ENCODE measurements around the gene PI4KB. TPM values are rescaled to one million over a fixed set of nuclear protein-coding genes. Genes with fewer than 3 reads are reported as not detected.
A peak's percentile ranks its signal among the peaks of the same experiment; 100 is the strongest.

The PI4KB gene
- total and polyA plus RNA-seq, 2 of the 13 experiments (the other 11 are each of a cell fraction or from before 2014, with no cell fraction given) = 19.5 to 29.3 TPM

GRCh38 chr1:151265446-151266236, 61.6 kb downstream of the PI4KB start (continued):
- TF ChIP-seq ZNF703 (CRISPR knock-in tag; IDR thresholded peaks at IDR 0.05; ENCODE audit: borderline replicate concordance) = no peak
- no peak for TF ChIP-seq RFX3 (CRISPR knock-in tag; IDR thresholded peaks at IDR 0.05)
- no peak for TF ChIP-seq MZF1 (CRISPR knock-in tag; IDR thresholded peaks at IDR 0.05; ENCODE audit: borderline replicate concordance)
- peak; percentile 61; the same call in 1 of the 2 replicates for TF ChIP-seq KDM5B (CRISPR knock-in tag; IDR thresholded peaks at IDR 0.05; ENCODE audit: borderline replicate concordance)
- no peak for TF ChIP-seq ZNF253 (CRISPR knock-in tag; IDR thresholded peaks at IDR 0.05; ENCODE audit: borderline replicate concordance)
- TF ChIP-seq AKNA (CRISPR knock-in tag; IDR thresholded peaks at IDR 0.05; ENCODE audit: borderline replicate concordance) = no peak
- TF ChIP-seq ZFX (CRISPR knock-in tag; IDR thresholded peaks at IDR 0.05; ENCODE audit: low read depth) = 0 out of 2 replicates have a peak, but pooled peaks have one; percentile 19
- TF ChIP-seq AFF4 (CRISPR knock-in tag; IDR thresholded peaks at IDR 0.05) = no peak
- no peak for TF ChIP-seq ZNF766 (CRISPR knock-in tag; IDR thresholded peaks at IDR 0.05; ENCODE audit: borderline replicate concordance)
- TF ChIP-seq SRSF4 (IDR thresholded peaks at IDR 0.05; ENCODE audit: low read depth, low read length, poor library complexity, severe bottlenecking) = no peak
- TF ChIP-seq ARID5B (CRISPR knock-in tag; IDR thresholded peaks at IDR 0.05) = peak; percentile 63
- no peak for TF ChIP-seq CCAR2 (optimal IDR thresholded peaks at IDR 0.05; ENCODE audit: low read depth, low read length)
- no peak for TF ChIP-seq NFE2 (CRISPR knock-in tag; IDR thresholded peaks at IDR 0.05)
- no peak for TF ChIP-seq KLF9 (CRISPR knock-in tag; IDR thresholded peaks at IDR 0.05; ENCODE audit: low read depth)
- TF ChIP-seq SCMH1 (CRISPR knock-in tag; IDR thresholded peaks at IDR 0.05; ENCODE audit: borderline replicate concordance) = no peak
- TF ChIP-seq NCOR1 (IDR thresholded peaks at IDR 0.05; ENCODE audit: borderline replicate concordance, low read length) = no peak

Data from HepG2 (cell line).